Activated CD4-positive, alpha-beta T cell treated with anti-CD3 and anti-CD28 coated beads, Interleukin-2, amount 50 U/mL, for 48 hours (primary cell): ENCODE results near the gene SOS2.
"Not testable (repeated sequence)": the region's sequence is repeated elsewhere in the genome, so short reads cannot be mapped to it uniquely, and the experiment has no call there.

Experiments
- DNase-seq, 2 experiments: peaks; one replicate each; pipeline ENCODE4 v3.0.0-alpha.2; 2020

The SOS2 gene

DNA sequence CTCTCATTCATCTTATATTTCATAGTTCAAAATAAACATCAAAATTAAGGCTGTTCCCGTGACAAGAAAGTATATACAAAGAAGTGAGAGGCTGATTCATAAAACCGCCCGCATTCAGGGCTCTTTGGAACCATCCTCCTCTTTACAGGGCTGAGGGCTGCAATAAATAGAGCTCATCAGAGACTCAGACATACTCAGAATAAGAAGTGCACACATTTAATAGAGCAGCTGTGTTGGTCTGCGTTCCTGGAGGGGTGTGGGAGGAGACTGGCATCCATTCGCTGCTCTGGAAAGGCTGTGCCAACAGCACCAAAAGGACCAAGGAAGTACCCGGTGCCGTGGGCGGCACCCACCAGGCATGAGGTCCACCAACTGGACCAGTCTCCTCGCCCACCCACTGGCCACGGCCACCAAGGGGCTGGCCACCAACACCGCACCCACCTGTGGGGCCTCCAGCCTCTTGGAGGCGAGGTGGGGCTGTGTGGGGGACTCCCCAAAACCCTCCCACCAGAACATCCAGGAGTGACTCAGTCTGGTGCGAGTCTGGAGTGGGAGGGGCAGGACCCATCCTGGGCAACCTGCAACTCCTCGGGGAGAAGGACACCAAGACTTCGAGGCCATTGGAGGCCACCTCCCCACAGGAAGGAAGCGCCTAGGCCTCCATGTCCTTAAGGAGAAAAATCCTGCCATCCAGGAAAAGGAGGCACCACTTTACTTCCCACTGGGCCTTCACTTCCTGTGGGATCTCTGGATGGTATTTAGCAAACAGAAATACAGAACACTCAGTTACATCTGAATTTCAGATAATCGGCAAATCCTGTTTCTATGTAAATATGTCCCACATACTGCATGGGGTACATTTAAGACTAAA lies 147.7 kb downstream of the SOS2 start:
- peak; percentile 70 to 78 for DNase-seq

DNA sequence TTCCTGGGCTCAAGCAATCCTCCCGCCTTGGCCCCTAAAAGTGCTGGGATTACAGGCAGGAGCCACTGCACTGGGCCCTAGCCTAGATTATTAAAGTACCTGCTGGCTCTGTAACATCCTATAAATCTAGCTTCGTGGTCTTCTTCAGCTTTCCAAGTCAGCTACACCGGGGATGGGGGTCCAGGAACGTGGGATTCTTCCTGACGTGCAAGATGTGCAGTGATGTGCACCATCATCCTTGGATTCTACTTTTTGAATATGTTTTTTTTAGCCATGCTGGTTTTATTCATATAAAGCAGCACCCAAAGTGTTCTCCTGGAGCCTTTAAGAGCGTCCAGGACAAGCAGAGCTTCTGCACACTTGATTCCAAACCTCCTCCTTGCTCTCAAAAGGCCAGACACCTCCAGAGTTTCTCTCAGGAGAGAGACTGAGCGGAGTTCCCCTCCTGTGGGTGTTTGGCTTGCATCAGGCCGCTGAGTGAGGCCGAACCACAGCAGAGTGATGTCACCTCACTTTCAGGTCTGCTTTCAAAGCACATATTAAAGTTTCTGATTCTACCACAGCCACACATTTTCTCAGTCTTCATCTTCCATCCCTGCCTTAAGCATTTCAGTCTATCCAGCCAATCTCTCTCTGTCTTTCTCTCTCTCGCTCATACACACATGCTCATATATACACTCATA lies 148.5 kb downstream of the SOS2 start:
- DNase-seq = peak; percentile 80 to 88

DNA sequence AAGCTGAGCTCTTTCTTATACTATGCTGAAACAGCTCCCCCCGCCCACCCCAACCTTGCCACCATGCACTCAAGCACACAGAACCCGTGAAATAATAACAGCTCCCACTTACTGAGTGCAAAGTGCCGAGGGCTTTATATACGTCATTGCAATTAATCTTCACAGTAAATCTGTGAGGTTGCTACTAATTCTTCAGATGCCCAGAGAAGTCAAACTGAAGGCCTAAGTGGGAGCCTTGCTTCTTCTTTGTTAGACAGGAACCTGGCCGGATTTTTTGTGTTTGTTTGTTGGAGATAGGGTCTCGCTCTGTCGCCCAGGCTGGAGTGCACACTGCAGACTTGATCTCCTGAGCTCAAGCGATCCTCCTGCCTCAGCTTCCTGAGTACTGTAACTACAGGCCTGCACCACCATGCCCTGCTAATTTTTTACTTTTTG lies 149.1 kb downstream of the SOS2 start:
- DNase-seq = peak in 1 of 2 experiments; percentile 63

DNA sequence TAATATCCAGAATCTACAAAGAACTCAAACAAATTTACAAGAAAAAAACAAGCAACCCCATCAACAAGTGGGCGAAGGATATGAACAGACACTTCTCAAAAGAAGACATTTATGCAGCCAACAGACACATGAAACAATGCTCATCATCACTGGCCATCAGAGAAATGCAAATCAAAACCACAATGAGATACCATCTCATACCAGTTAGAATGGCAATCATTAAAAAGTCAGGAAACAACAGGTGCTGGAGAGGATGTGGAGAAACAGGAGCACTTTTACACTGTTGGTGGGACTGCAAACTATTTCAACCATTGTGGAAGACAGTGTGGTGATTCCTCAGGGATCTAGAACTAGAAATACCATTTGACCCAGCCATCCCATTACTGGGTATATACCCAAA lies 152.3 kb downstream of the SOS2 start:
- not testable (repeated sequence) for DNase-seq

DNA sequence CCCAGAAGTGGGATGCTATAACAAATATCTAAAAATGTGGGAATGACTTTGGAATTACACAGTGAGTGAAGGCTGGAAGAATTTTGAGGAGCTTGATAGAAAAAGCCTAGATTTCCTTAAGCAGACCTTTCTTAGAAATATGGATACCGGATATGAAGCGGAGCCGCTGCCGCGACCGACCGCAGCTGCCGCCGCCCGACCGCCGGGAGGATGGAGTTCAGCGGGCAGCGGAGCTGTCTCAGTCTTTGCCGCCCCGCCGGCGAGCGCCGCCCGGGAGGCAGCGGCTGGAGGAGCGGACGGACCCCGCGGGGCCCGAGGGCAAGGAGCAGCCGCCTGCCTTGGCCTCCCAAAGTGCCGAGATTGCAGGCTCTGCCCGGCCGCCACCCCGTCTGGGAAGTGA lies 157.7 kb downstream of the SOS2 start:
- not testable (repeated sequence) for DNase-seq

DNA sequence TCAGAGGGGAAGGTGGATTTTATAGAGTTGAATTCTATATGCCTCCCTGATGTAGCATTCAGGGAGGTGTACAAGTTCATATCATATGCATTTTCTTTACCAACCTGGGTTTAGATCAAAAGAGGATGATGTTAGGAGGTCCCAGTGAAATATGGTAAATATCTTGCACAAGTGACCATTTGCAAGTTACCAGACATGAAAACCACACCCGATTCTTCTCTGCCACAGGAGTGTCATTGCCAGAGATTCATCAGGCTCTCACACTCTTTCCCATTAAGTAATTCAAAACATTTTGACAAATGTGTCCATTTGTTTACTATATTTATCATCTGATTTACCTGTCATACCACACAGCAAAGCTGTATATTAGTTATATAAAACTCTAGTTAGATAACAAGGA lies 159.0 kb downstream of the SOS2 start:
- DNase-seq = no peak

DNA sequence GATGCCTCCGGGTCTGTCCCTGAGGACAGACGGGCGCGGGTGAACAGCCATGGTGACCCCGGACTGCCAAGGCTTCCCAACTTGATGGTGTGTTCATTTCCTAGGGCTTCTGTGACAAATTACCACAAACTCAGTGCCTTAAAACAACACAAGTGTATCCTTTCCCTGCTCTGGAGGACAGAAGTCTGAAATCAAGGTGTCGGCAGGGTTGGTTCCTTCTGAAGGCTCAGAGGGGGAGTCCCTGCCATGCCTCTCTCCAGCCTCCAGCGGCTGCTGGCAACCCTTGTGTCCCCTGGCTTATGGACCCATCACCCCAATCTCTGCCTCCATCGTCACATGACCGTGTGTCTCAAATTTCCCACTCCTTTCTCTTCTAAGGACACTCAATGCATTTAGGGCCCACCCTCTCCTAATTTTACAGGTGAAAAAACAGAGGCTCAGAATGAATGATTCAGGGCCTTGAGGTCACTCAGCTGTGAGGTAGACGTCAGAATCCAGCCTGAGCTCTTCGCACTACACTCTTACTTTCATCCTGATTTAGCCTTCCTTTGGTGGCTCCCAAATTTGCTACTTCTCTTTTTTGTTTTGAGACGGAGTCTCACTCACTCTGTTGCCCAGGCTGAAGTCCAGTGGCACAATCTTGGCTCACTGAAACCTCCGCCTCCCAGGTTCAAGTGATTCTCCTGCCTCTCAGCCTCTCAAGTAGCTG lies 160.4 kb downstream of the SOS2 start:
- no peak for DNase-seq

DNA sequence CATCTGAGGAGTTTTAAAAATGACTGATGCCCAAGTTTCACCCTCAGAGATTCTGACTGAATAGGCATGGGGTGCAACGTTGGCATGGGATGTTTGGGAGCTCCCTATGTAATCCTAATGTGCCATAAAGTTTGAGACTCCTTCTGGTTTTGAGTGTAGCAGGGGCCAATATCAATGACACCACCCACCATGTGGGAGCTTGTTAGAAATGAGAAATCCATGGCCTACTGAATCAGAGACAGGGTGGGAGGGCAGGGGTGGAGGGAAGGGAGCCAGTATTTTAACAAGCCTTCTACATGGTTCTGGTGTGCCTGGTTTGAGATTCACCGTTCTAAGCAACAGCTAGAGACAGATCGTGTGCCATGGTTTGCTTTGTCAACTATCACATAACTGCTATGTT lies 161.1 kb downstream of the SOS2 start:
- DNase-seq = peak in 1 of 2 experiments; percentile 30

DNA sequence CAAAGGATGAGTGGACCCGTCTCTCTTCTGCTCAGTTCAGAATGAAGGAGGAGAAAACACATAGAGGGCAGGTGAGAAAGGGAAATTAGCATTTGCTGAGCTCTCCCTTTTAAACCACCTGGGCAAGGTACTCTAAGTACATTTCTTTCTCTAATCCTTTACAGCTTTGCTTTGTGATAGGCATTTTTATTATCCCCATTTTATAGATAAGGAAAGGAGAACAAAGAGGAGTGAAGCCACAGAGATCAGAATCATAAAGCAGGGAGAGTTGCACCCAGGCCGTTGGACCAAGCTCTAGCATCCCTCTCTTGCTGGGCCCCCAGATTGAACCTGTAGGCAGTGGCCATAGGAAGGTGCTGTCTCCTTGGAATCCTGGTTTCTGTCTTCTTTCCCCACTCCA lies 162.1 kb downstream of the SOS2 start:
- DNase-seq = no peak

DNA sequence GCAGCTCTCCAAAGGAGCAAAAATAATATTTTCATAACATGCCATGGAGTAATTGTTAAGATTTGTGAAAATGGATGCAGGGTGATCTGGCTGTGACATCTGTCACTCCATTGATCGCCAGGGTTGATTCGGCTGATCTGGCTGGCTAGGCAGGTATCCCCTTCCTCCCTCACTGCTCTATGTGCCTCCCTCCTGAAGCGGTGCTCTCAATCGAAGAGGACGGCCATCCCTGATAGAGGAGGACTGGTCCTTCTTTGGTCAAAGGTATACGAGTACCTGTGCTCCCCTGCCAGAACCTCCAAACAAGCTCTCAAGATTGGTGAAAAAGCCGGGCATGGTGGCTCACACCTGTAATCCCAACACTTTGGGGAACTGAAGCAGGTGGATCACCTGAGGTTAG lies 162.9 kb downstream of the SOS2 start:
- DNase-seq = no peak

DNA sequence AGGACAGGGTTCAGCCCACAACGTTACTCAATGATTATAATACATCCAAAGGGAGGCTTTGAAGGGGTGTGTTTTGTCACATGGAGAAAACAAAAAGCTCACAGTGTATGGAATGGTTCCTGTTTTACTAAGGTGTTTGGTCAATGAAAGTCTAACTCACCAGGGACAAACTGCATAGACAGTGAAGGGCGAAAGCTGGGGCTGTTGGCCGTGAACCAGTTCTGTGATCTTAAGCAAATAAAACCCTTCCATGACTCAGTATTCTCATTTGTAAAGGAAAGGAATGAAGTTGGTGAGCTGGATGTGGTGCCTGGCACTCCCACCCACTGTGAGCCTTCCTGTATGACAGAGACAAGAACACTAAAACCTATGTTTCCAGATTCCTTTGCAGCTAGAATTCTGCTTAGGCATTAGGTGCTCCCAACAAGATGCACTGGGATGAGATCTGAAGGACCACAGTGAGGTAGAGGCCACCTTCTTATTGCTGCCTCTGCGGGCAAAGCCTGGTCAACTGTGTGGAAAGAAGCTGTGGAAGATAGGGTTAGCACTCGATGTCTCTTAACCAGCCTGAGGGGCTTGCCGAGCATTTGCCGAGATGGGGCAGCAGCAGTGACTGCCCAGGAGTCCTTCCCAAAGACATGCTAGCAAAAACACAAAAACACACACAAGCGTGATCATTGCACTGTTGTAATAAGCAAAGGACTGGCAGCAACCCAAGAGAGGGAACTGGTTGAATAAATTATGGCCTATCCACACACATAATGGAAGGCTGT lies 163.5 kb downstream of the SOS2 start:
- DNase-seq = peak in 1 of 2 experiments; percentile 45
